Measurements from ENCODE around the gene TEX36. TPM values are rescaled to one million over a fixed set of nuclear protein-coding genes. Genes with fewer than 3 reads are reported as not detected.

The TEX36 gene
- total and polyA plus RNA-seq, 2 of the 13 experiments (the other 11 are each of a cell fraction or from before 2014, with no cell fraction given) = not detected

DNA sequence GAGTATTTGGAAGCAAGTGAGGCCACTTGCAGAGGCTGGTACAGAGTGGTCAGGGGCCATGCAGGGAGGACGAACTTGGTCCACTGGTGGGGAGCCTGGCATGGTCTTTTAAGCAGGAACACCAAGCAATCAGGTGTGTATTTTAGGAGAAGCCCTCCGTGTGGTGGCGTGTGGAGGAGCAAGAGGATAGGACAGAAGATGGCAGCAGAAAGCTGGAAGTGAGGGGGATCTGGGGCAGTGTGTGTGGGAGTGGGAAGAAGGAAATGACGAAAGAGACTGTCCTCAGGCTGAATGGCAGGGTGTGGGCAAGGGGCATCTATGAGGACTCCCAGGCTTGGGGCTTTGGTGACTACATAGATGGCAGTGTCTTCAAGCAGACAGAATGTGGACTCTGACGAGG, 51.2 kb downstream of the TEX36 start:
- WGBS (ENCODE audit: low lambda C conversion rate) = 2% methylated on average over 5 of the region's 5 CpGs
- Histone ChIP-seq H3K79me2 (ENCODE audit: insufficient read depth, low read length) (no peaks in the 10 kb centered on the region), H3K9me3 (ENCODE audit: low read length) (no peaks in the 10 kb centered on the region), H3K27me3 (ENCODE audit: control insufficient read depth in 1 of 2, insufficient read depth in 2 of 2, low read length in 2 of 2) (peaks cover 5 to 45% of the 10 kb centered on the region in 2 experiments; a peak in 4 of 5 replicates), H3K4me3 (replicated peaks in 1 of 3; ENCODE audit: insufficient read depth in 1 of 3, low read depth in 2 of 3, low read length in 3 of 3) (no peak overlapping the region), H3K9ac (ENCODE audit: insufficient read depth, low read depth, low read length) (no peak overlapping the region), H2AFZ (ENCODE audit: low read length) (no peak overlapping the region), H3K36me3 (replicated peaks in 1 of 2; ENCODE audit: control insufficient read depth in 1 of 2, insufficient read depth in 2 of 2, low read length in 2 of 2) (no peaks in the 10 kb centered on the region), H4K20me1 (ENCODE audit: insufficient read depth, low read length) (no peaks in the 10 kb centered on the region), H3K4me1 (ENCODE audit: insufficient read depth, low read length) (no peaks in the 10 kb centered on the region), H3K4me2 (ENCODE audit: low read depth, low read length) (no peak overlapping the region), H3K27ac (ENCODE audit: extremely low read length, insufficient read depth, low read length) (no peak overlapping the region)
- TF ChIP-seq, protein P1, sequence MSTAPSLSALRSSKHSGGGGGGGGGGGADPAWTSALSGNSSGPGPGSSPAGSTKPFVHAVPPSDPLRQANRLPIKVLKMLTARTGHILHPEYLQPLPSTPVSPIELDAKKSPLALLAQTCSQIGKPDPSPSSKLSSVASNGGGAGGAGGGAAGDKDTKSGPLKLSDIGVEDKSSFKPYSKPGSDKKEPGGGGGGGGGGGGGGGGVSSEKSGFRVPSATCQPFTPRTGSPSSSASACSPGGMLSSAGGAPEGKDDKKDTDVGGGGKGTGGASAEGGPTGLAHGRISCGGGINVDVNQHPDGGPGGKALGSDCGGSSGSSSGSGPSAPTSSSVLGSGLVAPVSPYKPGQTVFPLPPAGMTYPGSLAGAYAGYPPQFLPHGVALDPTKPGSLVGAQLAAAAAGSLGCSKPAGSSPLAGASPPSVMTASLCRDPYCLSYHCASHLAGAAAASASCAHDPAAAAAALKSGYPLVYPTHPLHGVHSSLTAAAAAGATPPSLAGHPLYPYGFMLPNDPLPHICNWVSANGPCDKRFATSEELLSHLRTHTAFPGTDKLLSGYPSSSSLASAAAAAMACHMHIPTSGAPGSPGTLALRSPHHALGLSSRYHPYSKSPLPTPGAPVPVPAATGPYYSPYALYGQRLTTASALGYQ (CRISPR knock-in tag; IDR thresholded peaks at IDR 0.05) = no peak
- TF ChIP-seq, protein P2, sequence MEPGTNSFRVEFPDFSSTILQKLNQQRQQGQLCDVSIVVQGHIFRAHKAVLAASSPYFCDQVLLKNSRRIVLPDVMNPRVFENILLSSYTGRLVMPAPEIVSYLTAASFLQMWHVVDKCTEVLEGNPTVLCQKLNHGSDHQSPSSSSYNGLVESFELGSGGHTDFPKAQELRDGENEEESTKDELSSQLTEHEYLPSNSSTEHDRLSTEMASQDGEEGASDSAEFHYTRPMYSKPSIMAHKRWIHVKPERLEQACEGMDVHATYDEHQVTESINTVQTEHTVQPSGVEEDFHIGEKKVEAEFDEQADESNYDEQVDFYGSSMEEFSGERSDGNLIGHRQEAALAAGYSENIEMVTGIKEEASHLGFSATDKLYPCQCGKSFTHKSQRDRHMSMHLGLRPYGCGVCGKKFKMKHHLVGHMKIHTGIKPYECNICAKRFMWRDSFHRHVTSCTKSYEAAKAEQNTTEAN (CRISPR knock-in tag; conservative IDR thresholded peaks at IDR 0.05) = no peak
- TF ChIP-seq, protein P3, sequence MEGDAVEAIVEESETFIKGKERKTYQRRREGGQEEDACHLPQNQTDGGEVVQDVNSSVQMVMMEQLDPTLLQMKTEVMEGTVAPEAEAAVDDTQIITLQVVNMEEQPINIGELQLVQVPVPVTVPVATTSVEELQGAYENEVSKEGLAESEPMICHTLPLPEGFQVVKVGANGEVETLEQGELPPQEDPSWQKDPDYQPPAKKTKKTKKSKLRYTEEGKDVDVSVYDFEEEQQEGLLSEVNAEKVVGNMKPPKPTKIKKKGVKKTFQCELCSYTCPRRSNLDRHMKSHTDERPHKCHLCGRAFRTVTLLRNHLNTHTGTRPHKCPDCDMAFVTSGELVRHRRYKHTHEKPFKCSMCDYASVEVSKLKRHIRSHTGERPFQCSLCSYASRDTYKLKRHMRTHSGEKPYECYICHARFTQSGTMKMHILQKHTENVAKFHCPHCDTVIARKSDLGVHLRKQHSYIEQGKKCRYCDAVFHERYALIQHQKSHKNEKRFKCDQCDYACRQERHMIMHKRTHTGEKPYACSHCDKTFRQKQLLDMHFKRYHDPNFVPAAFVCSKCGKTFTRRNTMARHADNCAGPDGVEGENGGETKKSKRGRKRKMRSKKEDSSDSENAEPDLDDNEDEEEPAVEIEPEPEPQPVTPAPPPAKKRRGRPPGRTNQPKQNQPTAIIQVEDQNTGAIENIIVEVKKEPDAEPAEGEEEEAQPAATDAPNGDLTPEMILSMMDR (CRISPR knock-in tag; IDR thresholded peaks at IDR 0.05) = peak; percentile 23; the same call in 1 of the 2 replicates
- intact Hi-C loops (cut with micrococcal nuclease; ENCODE audit: unreplicated experiment) = no loop called here
- DNase-seq (ENCODE audit: low spot score) (no peak), ATAC-seq (no peak; the same call in 2 of the 3 replicates), FAIRE-seq (no peak)
- in situ Hi-C loops (cut with HindIII; ENCODE audit: extremely low pct_ligation_motif_present, low pct_unique_long_range_greater_than_20kb) = no loop called here
- no TSS peak for BruUV-seq (replicated peaks)
- CTCF ChIA-PET (ENCODE audit: low intra/inter-chr PET ratio, low total read pairs) = no interaction called here
- POLR2A ChIA-PET = no interaction called here

All from HepG2 (cell line).